ENCODE results near the gene CRB1. TPM values are rescaled to one million over a fixed set of nuclear protein-coding genes. Genes with fewer than 3 reads are reported as not detected.

The CRB1 gene
- total RNA-seq, 1 donor from 2014 or later = 0.24 TPM

- intact Hi-C loops (cut with DNase I) = no loop called here
- DNase-seq (ENCODE audit: low spot score) = no peak
Measured at GRCh38 chr1:197438010-197438790, 170.1 kb downstream of the CRB1 start.

GRCh38 chr1:197439708-197440280 lies 171.7 kb downstream of the CRB1 start:
- DNase-seq (ENCODE audit: low spot score) = no peak
- intact Hi-C loops (cut with DNase I) = no loop called here

GRCh38 chr1:197440715-197441114 lies 172.7 kb downstream of the CRB1 start:
- intact Hi-C loops (cut with DNase I) = no loop called here
- DNase-seq (ENCODE audit: low spot score) = no peak

DNA sequence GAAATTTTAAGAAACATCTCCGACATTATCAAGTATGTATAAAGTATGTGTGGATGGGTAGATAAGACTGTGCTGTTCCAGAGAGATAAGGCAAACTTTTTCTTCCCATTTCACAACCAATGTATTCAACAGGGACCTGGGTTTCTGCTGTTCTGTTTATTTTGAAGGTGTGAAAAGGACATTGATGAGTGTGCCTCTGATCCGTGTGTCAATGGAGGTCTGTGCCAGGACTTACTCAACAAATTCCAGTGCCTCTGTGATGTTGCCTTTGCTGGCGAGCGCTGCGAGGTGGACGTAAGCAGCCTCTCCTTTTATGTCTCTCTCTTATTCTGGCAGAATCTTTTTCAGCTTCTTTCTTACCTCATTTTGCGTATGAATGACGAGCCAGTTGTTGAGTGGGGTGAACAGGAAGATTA lies 174.0 kb downstream of the CRB1 start:
- intact Hi-C loops (cut with DNase I) = no loop called here
- DNase-seq (ENCODE audit: low spot score) = no peak

GRCh38 chr1:197444755-197445154 lies 176.7 kb downstream of the CRB1 start:
- intact Hi-C loops (cut with DNase I) = no loop called here
- no peak for DNase-seq (ENCODE audit: low spot score)

DNA sequence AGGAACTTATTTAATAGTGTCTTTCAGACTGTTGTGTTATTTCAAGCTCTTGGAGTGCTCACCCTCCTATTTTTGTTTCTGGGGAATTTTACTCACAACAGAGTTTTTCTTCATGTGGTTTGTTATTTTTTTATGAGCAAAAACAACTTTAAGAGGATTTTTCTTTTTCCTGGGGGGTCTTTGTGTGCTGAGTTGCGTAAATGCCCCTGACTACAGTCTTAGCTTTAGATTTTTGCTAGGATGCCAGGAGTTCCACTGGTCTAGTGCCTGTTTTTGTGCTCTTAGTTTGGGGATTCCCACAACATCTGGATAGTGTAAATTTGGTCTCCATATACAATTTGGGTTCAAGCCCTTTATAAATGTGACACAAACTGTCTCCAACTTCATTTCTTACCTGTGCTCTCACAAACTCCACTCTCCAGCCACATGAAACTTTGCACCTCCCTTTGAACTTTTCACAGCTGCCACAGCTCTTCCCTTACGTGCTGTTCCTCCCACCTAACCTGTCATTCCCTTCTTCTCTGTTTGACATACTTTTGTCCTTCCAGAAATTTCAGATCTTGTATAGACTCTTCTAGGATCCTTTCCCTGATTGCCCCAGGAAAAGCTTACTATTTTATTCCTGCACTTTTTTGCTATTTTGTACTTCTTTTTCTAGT lies 180.2 kb downstream of the CRB1 start:
- DNase-seq (ENCODE audit: low spot score) = no peak
- intact Hi-C loops (cut with DNase I) = no loop called here

DNA sequence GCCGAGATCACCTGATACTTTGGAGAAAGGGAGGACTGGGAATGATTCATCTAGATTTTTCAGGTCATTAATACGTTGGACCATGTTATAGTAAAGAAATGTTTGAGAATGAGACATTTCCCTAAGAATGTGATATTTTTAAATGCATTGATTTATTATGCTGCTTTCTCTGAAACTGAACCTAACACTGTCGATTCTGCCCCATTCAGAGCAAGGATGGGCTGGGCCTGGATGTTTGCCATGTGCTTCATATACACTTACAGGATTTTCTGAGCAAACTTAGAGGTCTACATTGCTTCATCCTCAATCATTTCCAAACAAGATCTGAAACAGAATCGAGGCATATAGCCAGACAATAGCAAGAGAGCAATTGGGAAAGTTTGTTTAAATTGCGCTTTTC lies 183.3 kb downstream of the CRB1 start:
- intact Hi-C loops (cut with DNase I) = no loop called here
- DNase-seq (ENCODE audit: low spot score) = no peak

- intact Hi-C loops (cut with DNase I) = no loop called here
- DNase-seq (ENCODE audit: low spot score) = no peak
Measured at GRCh38 chr1:197453376-197454058, 185.5 kb downstream of the CRB1 start.

DNA sequence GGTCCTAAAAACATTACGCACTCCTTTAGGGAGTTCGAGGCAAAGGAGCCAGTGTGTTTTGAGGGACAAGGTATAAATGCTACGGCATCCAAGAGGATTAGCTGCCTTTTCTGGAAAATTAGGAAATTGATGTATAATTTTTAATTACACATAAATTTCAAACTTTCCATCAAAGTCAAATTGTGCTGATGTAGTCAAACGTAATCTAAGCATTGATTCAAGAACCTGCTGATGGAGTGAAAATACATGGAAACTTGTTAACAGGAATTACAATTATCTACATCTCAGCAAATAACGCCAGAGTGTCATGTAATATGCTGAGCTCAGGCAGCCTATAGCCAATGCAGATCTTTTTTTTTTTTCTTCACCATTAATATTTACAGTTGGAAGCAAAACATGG lies 194.5 kb downstream of the CRB1 start:
- no peak for DNase-seq (ENCODE audit: low spot score)
- intact Hi-C loops (cut with DNase I) = no loop called here

DNA sequence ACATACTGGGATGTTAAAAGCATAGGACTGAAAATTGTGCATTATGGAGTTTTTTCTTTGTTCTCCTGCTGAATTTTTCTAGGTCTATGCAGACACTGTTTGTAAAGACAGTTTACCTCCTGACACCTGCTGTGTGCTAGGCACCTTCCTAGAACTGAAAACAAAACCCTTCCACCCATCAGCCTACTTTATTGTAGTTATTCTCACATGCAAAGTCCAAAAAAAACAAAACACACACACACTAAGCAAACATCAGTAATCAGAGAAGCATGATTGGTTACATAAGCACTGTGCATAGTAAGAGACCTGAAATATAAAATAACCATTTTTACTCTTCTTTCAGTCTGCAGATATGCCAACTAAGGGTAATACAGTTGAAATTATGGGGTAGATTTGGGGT lies 195.1 kb downstream of the CRB1 start:
- intact Hi-C loops (cut with DNase I) = no loop called here
- DNase-seq (ENCODE audit: low spot score) = no peak

DNA sequence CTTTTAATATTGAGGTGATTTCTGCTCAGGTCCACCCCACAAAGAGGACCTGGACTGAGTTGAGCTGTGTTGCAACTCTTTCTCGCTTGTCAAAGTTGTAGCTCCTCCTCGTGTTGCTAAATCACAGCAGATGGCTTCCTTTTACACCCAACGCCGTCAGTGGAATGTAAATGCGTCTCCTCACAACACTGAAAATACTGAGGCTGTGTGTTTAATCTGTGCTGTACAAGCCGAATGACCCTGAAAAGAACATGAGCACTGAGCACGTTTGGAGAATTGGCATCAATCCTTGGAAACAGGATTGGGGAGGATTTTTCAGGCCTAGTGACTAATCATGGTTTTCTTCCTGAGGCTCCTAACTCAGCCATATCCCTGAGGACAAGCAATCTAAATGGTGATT lies 196.0 kb downstream of the CRB1 start:
- no peak for DNase-seq (ENCODE audit: low spot score)
- intact Hi-C loops (cut with DNase I) = no loop called here

DNA sequence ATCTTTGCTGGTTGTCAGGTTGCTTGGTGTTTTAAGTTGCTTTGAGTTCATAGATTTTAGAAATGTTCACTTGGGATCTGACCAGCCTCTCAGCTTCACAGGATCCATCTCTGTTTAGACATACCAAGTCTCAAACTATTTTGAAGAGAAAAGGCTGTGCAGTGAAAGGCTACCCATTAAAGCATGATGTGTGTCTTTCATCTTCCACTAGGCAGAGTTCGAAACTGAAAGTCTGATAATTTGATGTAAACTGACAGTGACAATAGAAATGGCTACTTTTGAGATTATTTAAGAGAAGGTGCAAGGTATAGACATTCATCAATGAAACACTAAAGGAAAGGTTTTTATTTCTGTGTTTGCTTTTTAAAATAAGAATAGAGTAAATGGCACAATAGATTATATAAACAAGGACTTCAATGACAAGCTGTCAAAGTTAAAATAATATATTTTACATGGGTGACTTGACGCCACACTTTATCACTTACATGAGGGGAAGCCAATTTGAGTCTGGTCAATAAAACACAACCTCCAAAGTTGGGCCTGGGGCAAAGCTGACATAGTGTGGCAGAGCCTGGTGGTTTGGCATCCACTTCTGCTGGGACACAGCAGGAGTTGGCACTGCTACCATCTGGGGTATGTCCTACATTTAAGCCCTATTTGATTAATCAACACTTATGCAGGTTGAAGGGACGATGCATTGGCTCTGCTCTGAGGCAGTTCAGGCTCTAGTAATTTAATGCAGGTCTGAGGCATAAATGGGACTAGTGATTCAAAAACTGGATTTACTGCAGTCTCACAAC lies 197.7 kb downstream of the CRB1 start:
- intact Hi-C loops (cut with DNase I) = no loop called here
- DNase-seq (ENCODE audit: low spot score) = no peak

GRCh38 chr1:197466813-197467212 lies 198.8 kb downstream of the CRB1 start:
- DNase-seq (ENCODE audit: low spot score) = no peak
- intact Hi-C loops (cut with DNase I) = no loop called here

GRCh38 chr1:197467881-197468280 lies 199.8 kb downstream of the CRB1 start:
- no peak for DNase-seq (ENCODE audit: low spot score)
- intact Hi-C loops (cut with DNase I) = no loop called here

- intact Hi-C loops (cut with DNase I) = no loop called here
- no peak for DNase-seq (ENCODE audit: low spot score)
Measured at GRCh38 chr1:197468543-197469175, 200.6 kb downstream of the CRB1 start.

DNA sequence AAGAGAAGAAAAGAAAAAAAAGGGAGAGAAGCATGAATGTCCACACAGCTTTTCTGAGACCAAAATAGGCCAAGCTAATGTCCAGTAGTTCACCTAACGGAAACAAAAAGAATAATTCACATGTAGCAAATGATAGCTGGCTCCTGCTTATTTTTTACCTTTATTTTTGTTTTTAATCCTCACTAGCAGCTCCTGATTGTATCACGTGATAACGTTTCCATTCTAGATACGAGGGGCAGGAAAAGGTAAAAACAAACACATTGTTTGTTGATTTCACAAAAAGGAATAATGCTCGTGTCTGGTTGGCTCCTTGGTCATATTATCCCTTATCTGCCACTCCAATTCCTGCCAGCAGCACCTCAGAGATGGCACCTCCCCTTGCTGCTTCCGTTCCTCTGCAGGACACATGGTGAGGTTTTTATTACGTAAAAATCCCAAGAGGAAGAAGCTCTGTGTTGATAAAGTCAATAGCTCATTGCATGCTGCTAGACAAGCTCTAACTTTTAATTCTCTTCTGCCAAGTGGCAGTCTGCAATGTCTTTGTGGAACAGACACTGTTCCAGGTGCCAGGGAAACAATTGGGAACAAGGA lies 201.7 kb downstream of the CRB1 start:
- intact Hi-C loops (cut with DNase I) = no loop called here
- DNase-seq (ENCODE audit: low spot score) = no peak

DNA sequence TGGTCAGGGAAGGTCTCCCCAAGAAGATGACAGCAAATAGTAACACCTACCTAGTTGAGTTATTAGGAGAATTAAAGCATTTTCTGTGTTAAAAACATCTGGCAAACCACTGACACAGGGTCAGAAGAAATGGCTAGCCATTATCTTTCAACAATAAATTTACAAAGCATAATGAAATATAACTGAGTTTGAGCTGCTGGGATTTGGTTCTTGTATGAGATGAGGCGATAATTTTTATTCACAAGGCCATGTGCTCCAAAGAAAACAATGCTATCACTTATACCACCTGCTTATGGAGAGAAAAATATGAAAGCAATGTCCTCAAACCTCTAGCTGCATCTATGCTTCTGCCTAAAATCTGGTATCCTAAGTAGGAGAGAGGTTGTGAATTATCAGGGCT lies 202.3 kb downstream of the CRB1 start:
- intact Hi-C loops (cut with DNase I) = no loop called here
- DNase-seq (ENCODE audit: low spot score) = no peak

DNA sequence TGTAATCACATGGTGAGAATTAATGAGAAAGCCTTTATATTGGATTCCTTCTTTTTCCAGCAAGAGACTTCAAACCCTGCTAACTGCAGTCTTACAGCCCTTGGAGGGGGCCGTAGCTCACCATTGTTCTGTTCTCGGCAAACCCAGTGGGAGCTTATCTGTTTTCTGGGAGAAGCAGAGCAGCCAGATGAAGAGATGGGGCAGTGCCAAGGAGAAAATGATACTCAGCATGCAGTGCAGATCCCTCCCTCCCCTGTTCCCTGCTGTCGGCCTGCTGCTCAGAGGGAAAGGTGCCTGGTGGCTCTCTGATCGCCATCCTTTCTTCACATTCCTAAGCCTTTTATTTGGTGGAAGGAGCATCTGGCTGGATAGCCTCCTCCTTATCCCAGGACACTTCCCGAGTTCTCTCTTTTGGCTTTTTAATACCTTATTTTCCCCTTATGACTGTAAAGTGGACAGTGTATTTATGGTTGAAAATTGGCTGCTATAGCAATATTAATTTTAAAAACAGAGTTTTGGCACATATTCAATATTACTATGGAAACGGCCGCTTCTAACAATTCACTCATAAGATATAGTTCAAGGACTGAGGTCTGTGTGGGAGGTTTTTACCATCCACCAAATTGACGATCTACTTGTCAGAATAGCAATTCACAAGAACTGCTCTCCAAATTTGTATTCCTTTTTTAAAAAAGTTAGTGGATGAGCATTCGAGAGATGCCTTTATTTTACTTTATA lies 203.4 kb downstream of the CRB1 start:
- no peak for DNase-seq (ENCODE audit: low spot score)
- intact Hi-C loops (cut with DNase I) = no loop called here

Measured in cardiac septum (tissue), 1 donor.